K562 (cell line): ENCODE results near the gene NPR3.

Experiments
- ATF1 ChIP-seq, 2 experiments: fragments of 450-650 bp in 1 of 2; IDR thresholded peaks; 2 replicates each; pipeline ENCODE4 v1.6.1; 2016; ENCODE audit warnings: missing compliant biosample characterization in 1 of 2, missing genetic modification characterization in 1 of 2
- CHD2 ChIP-seq: IDR thresholded peaks from 2 replicates; pipeline ENCODE4 v1.6.1; 2011; ENCODE audit warnings: low read depth, low read length
- CTBP1 ChIP-seq: fragments of 450-650 bp; IDR thresholded peaks from 2 replicates; pipeline ENCODE4 v1.6.1; 2016; ENCODE audit warnings: borderline replicate concordance
- JUNB ChIP-seq: fragments of 450-650 bp; formaldehyde crosslinking; conservative IDR thresholded peaks from 2 replicates; pipeline ENCODE4 v1.4.0; 2020; ENCODE audit warnings: mild to moderate bottlenecking
- MCM3 ChIP-seq: fragments of 450-650 bp; IDR thresholded peaks from 2 replicates; pipeline ENCODE4 v1.6.1; 2016
- POLR2B ChIP-seq: fragments of 450-650 bp; IDR thresholded peaks from 2 replicates; pipeline ENCODE4 v1.6.1; 2018; ENCODE audit warnings: low read depth; ENCODE audit not compliant: partially characterized antibody
- SAFB ChIP-seq: fragments of 200-400 bp; formaldehyde crosslinking; IDR thresholded peaks from 2 replicates; pipeline ENCODE4 v1.6.1; 2017; ENCODE audit warnings: low read depth, low read length, borderline replicate concordance
- SAFB2 ChIP-seq: fragments of 200-400 bp; formaldehyde crosslinking; IDR thresholded peaks from 2 replicates; pipeline ENCODE4 v1.6.1; 2018; ENCODE audit warnings: borderline replicate concordance, low read length, low read depth, moderate library complexity; ENCODE audit not compliant: severe bottlenecking
- SMARCA5 ChIP-seq: fragments of 450-650 bp; IDR thresholded peaks from 2 replicates; pipeline ENCODE4 v1.6.1; 2016
- ZNF561 ChIP-seq: fragments of 450-650 bp; formaldehyde crosslinking; conservative IDR thresholded peaks from 2 replicates; pipeline ENCODE4 v1.4.0; 2020; ENCODE audit warnings: mild to moderate bottlenecking, moderate library complexity
- TF ChIP-seq, protein P1 (sequence below): sonication (generic); formaldehyde crosslinking; IDR thresholded peaks from 2 replicates; pipeline ENCODE4 v1.8.1; 2023; ENCODE audit warnings: mild to moderate bottlenecking, missing genetic modification reagents
- TF ChIP-seq, protein P2 (sequence below), 3 experiments: fragments of 200-800 bp in 1 of 3; fragments of 250-450 bp in 1 of 3; fragments of 450-650 bp in 1 of 3; sonication (Bioruptor Pico) in 1 of 3; sonication (Bioruptor generic) in 1 of 3; formaldehyde crosslinking in 1 of 3; IDR thresholded peaks; 2 replicates each; pipeline versions ENCODE4 v1.6.1 to v1.8.0; 2016 to 2022; ENCODE audit warnings: mild to moderate bottlenecking in 2 of 3, missing genetic modification characterization in 2 of 3, missing compliant biosample characterization in 1 of 3, moderate library complexity in 1 of 3
- TF ChIP-seq, protein P3 (sequence below), 2 experiments: IDR thresholded peaks; 2 replicates each; pipeline ENCODE4 v1.6.1; 2011; ENCODE audit warnings: borderline replicate concordance in 1 of 2, control low read depth in 1 of 2, low read depth in 1 of 2, low read length in 1 of 2, mild to moderate bottlenecking in 1 of 2, mixed read lengths in 1 of 2, moderate library complexity in 1 of 2; ENCODE audit not compliant: insufficient read depth in 1 of 2, insufficient read length in 1 of 2, poor library complexity in 1 of 2, severe bottlenecking in 1 of 2; ENCODE audit errors: extremely low read depth in 1 of 2
- TF ChIP-seq, protein P4 (sequence below), 3 experiments: IDR thresholded peaks in 2 of 3; conservative IDR thresholded peaks in 1 of 3; 2 replicates each; pipeline ENCODE4 v1.5.1; 2011 to 2012; ENCODE audit warnings: low read length in 3 of 3, mild to moderate bottlenecking in 3 of 3, control low read depth in 2 of 3, improper control_type of control experiment in 1 of 3, inconsistent platforms in 1 of 3, low read depth in 1 of 3, mixed read lengths in 1 of 3, moderate library complexity in 1 of 3; ENCODE audit not compliant: insufficient read depth in 2 of 3

DNA sequence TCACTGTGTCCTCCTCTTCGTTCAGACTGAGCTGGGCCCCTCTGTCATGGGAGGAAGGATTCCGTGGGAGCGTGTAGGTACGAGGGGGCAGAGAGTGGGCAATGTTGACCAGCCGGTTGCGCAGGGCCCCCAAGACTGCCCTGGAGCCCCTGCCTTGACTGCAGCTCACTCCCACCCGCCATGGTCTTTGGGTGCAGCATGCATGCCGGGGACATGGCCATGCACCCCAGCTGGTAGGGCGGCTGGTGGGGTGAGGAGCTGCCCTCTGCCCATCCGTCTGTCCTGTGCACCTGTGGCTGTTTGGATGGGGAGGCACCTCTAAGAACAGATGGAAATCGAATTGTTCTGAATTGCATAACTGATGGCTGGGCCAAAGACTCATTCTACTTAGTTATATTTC lies 42.6 kb upstream of the NPR3 start:
- no peak for TF ChIP-seq CHD2
- TF ChIP-seq, protein P1, sequence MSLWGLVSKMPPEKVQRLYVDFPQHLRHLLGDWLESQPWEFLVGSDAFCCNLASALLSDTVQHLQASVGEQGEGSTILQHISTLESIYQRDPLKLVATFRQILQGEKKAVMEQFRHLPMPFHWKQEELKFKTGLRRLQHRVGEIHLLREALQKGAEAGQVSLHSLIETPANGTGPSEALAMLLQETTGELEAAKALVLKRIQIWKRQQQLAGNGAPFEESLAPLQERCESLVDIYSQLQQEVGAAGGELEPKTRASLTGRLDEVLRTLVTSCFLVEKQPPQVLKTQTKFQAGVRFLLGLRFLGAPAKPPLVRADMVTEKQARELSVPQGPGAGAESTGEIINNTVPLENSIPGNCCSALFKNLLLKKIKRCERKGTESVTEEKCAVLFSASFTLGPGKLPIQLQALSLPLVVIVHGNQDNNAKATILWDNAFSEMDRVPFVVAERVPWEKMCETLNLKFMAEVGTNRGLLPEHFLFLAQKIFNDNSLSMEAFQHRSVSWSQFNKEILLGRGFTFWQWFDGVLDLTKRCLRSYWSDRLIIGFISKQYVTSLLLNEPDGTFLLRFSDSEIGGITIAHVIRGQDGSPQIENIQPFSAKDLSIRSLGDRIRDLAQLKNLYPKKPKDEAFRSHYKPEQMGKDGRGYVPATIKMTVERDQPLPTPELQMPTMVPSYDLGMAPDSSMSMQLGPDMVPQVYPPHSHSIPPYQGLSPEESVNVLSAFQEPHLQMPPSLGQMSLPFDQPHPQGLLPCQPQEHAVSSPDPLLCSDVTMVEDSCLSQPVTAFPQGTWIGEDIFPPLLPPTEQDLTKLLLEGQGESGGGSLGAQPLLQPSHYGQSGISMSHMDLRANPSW = no peak
- TF ChIP-seq, protein P2, sequence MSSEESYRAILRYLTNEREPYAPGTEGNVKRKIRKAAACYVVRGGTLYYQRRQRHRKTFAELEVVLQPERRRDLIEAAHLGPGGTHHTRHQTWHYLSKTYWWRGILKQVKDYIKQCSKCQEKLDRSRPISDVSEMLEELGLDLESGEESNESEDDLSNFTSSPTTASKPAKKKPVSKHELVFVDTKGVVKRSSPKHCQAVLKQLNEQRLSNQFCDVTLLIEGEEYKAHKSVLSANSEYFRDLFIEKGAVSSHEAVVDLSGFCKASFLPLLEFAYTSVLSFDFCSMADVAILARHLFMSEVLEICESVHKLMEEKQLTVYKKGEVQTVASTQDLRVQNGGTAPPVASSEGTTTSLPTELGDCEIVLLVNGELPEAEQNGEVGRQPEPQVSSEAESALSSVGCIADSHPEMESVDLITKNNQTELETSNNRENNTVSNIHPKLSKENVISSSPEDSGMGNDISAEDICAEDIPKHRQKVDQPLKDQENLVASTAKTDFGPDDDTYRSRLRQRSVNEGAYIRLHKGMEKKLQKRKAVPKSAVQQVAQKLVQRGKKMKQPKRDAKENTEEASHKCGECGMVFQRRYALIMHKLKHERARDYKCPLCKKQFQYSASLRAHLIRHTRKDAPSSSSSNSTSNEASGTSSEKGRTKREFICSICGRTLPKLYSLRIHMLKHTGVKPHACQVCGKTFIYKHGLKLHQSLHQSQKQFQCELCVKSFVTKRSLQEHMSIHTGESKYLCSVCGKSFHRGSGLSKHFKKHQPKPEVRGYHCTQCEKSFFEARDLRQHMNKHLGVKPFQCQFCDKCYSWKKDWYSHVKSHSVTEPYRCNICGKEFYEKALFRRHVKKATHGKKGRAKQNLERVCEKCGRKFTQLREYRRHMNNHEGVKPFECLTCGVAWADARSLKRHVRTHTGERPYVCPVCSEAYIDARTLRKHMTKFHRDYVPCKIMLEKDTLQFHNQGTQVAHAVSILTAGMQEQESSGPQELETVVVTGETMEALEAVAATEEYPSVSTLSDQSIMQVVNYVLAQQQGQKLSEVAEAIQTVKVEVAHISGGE (CRISPR knock-in tag; IDR thresholded peaks at IDR 0.05) = no peak
- TF ChIP-seq ATF1 (CRISPR knock-in tag; IDR thresholded peaks at IDR 0.05) = no peak
- no peak for TF ChIP-seq ATF1 (tag; IDR thresholded peaks at IDR 0.05)
- TF ChIP-seq, protein P3, sequence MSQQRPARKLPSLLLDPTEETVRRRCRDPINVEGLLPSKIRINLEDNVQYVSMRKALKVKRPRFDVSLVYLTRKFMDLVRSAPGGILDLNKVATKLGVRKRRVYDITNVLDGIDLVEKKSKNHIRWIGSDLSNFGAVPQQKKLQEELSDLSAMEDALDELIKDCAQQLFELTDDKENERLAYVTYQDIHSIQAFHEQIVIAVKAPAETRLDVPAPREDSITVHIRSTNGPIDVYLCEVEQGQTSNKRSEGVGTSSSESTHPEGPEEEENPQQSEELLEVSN (IDR thresholded peaks at IDR 0.05; ENCODE audit: borderline replicate concordance in 1 of 2, extremely low read depth in 1 of 2, insufficient read depth in 1 of 2, insufficient read length in 1 of 2, low read depth in 1 of 2, low read length in 1 of 2, poor library complexity in 1 of 2, severe bottlenecking in 1 of 2) = no peak
- no peak for TF ChIP-seq POLR2B
- no peak for TF ChIP-seq MCM3
- TF ChIP-seq CTBP1 = no peak
- TF ChIP-seq ZNF561 (CRISPR knock-in tag) = no peak
- TF ChIP-seq, protein P4, sequence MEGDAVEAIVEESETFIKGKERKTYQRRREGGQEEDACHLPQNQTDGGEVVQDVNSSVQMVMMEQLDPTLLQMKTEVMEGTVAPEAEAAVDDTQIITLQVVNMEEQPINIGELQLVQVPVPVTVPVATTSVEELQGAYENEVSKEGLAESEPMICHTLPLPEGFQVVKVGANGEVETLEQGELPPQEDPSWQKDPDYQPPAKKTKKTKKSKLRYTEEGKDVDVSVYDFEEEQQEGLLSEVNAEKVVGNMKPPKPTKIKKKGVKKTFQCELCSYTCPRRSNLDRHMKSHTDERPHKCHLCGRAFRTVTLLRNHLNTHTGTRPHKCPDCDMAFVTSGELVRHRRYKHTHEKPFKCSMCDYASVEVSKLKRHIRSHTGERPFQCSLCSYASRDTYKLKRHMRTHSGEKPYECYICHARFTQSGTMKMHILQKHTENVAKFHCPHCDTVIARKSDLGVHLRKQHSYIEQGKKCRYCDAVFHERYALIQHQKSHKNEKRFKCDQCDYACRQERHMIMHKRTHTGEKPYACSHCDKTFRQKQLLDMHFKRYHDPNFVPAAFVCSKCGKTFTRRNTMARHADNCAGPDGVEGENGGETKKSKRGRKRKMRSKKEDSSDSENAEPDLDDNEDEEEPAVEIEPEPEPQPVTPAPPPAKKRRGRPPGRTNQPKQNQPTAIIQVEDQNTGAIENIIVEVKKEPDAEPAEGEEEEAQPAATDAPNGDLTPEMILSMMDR (IDR thresholded peaks at IDR 0.05 in 2 of 3, conservative IDR thresholded peaks at IDR 0.05 in 1 of 3; ENCODE audit: insufficient read depth in 2 of 3, low read depth in 1 of 3, low read length in 3 of 3) = no peak
- TF ChIP-seq SMARCA5 = no peak
- TF ChIP-seq JUNB (CRISPR knock-in tag) = no peak
- no peak for TF ChIP-seq SAFB
- TF ChIP-seq SAFB2 = no peak
